GM19239 (cell line): Measurements from ENCODE around the gene EIF4A2.
"Not testable (repeated sequence)": the region's sequence is repeated elsewhere in the genome, so short reads cannot be mapped to it uniquely, and the experiment has no call there.

Source experiments
- DNase-seq: peaks from one replicate; pipeline ENCODE4 v3.0.0; 2011; ENCODE audit warnings: low spot score; ENCODE audit not compliant: insufficient read length
- FAIRE-seq: peaks from 2 replicates; lab custom pipeline; 2011; peaks lifted over from hg19 to GRCh38; lab: Jason Lieb, UNC

EIF4A2 gene

DNA sequence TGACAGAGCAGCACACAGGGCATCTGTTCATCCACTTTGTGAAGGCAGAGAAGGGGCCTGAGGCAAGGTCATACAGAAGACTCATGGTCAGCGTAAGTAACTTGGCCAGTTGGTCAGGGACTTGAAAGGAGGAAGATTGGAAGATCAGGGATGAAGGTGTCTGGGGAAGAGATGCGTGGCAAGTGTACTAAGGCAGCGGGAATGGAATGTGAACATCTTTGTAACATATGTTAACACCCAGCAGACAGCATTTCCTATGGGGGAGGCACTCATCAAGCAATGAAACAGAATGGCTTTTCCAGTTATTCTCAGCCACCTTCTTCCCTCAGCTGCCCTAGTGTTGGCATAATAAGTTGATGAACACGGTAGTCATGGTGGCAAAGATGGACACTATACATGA is 30.7 kb downstream of the EIF4A2 start:
- FAIRE-seq (no peak), DNase-seq (no peak)

DNA sequence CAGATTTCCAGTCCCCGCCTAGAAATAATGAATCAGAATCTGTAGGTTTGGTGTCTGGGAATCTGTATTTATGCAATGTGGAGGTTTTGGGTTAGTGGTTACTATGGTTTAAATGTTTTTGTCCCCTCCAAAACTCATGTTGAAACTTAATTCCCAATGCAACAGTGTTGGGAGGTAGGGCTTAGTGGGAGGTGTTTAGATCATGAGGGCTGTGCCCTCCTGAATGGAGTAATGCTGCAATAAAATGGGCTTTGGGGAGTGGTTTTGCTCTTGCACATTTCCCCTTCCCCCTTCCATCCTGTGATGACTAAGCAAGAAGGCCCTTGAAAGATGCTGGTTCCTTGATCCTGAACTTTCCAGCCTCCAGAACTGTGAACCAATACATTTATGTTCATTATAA is 32.1 kb downstream of the EIF4A2 start:
- DNase-seq (no peak), FAIRE-seq (no peak)

DNA sequence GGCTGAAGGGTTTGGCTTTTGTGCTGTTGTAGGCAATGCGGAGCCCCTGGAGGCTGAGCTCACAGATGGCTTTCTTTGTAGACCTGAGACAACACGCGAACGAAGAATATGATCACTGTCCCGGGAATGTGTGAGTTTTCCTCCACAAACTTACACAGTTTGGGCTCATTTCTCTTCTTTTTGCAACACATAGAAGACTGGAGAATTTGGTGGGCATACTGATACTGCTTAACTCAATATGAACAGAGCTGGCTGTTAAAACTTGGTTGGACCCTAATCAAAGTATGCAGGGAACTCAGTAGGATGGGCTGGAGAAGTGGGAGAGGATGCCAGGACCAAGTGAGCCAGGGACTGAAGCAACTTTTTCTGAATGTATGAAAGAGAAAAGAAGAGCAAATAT is 35.1 kb downstream of the EIF4A2 start:
- FAIRE-seq (no peak), DNase-seq (no peak)

DNA sequence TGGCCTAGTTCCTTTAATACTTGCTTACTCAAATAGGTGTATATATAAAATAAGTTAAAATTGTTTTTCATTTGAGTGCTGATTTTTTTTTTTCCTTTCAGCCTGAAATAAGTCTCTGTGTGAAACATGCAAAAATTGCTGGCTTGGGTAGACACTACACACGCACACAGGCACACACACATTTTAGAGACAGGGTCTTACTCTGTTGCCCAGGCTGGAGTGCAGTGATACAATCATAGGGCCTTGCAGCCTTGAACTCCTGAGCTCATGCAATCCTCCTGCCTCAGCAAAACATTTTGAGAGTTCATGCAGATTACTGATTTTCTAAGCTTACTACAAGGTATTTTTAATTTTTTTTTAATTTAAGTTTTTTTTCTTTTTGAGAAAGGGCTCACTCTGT is 35.6 kb downstream of the EIF4A2 start:
- FAIRE-seq = no peak
- no peak for DNase-seq

DNA sequence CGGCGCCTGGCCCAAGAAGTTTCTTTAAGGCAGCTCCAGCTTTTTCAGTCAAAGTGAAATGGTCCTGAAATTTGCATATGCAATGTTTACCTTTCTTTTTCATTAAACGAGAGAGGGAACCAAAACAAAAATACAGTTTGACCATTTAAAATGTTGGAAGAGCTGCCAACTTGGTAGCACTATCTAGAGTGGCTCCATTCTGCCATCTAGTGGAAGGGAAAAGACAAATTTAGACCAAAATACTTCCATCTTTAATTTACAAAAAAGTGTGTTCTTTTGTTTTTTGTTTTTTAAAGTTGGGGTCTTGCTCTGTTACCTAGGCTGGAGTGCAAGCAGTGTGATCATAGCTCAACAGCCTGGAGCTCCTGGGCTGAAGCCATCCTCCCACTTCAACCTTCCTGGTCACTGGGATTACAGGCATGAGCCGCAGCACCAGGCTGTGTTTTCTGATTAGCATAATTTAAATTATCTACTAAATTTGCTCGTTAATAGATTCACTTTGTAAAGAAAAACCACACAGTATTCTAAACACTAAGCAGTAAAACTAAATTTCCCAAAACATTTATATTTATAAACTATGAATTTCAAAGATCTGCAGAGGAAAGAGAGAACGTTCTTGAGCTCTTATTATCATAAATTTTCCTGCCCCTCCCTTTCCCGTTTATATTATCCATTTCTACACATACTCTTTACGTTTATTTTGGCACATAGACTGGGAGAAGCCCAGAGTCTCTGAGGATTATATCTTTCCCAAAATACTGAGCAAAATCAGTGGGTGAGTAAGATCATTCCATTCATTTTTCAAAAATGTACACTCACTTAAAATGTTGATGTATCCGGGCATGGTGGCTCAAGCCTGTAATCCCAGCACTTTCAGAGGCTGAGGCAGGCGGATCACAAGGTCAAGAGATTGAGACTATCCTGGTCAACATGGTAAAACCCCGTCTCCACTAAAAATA is 38.3 kb downstream of the EIF4A2 start:
- DNase-seq = no peak

DNA sequence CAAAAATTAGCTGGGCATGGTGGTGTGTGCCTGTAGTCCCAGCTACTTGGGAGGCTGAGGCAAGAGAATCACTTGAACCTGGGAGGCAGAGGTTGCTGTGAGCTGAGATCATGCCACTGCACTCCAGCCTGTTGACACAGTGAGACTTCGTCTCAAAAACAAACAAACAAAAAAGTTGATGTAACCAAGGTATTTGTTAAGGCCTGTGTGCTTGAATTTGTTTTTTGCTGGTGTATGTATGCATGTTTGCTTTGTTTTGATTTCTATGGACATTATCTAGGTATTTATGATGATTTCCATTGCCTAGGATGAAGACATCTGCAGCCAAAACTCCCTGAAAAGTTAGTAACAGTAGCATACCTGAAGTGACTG is 39.0 kb downstream of the EIF4A2 start:
- DNase-seq, FAIRE-seq: not testable (repeated sequence)

More for the DNA sequence above, 38.3 kb downstream of the EIF4A2 start:
- FAIRE-seq = peak; percentile 67

DNA sequence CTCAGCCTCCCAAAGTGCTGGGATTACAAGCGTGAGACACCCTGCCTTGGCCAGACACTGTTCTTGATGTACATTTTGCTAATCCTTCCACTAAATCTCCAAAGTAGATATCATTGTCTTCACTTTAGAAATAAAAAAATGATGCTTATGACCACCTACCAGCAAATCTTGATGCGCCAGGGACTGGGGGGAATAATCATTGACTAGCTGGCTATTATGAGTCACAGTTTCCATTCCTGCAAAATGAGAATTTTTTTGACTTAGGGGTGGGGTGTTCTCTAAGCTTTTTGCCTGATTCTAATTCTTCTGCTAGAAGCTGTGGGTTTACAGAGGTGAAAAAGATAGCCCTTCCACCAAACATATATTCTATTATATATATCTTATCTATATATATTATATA is 40.0 kb downstream of the EIF4A2 start:
- DNase-seq = no peak

DNA sequence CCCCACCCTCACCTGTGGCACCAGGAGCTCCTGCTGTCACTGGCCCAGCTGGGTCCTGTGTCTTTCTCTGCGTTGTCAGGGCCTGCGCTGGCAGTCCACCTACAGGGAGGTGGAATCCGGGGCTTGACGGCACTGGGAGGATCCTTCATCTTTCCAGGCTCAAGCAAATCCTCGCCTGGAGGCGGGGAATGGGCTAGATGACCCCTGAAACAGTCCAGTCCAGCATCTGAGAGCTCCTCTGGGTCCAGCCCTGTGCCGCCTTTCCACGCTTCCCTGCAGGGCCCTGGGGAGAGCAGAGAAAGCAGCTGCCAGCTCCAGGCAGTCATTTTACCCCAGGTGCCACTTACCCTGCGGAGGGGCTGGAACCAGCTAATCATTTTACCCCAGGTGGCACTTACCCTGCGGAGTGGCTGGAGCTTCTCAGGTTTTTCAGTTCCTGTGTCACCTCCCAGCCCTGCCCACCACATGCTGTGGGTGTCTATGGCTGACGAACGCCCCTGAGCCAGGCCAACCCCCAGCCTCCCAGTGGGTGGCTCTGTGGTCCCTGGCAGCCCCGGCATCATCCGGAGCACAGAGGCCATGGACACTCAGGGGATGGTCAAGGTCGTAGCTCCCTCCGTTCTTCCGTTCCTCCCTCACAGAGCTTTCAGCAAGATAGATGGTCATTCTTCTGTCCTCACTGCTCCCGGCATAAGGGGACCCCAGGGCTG is 41.2 kb downstream of the EIF4A2 start:
- FAIRE-seq = no peak
- DNase-seq = no peak

More for the DNA sequence above, 40.0 kb downstream of the EIF4A2 start:
- no peak for FAIRE-seq

DNA sequence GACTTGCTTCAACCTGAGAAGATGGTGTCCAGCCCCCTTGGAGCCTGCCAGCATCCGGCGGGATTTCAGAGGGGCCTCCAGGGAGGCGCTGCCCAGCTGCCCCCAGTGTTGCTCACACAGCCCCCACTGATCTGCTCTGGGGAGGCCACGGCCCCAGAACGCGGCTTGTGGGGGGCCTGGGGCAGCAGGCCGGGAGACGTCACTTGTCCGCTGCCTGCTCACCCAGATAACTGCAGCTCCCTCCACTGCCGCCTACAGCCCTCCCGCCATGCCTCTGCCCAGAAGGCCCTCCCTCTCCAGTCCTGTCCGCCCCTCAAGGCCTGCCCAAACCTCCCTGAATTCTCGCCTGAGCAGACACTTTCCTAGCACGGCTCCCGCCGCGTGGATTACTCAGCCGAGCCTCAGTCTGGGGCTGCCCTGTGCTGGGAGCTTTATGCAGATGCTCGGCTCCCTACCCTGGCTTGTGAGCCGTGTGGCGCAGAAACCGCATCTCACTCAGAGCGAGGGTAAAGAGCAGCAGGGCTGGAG is 42.0 kb downstream of the EIF4A2 start:
- DNase-seq (no peak), FAIRE-seq (no peak)

DNA sequence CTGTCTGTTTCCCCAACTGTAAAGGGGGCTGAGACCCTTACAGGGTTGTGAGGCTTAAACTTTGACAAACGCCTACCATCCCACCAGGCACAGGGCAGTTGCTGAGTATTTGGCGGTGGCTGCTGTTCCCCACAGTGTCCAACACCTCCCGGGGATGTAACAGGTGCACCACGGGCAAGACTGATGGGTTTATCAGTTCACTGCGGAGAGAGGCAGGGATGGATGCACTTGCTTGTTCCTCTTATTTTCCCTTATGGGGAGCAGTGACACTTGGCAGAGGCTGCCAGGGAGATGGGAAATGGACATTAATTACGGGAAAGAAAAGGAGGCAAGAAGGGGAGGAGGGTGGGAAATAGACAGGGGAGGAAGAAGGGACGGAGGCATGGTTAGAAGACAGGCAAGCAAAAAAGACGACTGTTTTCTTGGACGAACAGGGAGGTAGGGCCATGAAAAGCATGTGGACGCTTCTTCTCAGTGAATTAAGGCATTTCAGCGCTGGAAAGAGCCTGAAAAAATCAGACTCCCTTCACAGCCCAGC is 42.6 kb downstream of the EIF4A2 start:
- FAIRE-seq (no peak), DNase-seq (no peak)

DNA sequence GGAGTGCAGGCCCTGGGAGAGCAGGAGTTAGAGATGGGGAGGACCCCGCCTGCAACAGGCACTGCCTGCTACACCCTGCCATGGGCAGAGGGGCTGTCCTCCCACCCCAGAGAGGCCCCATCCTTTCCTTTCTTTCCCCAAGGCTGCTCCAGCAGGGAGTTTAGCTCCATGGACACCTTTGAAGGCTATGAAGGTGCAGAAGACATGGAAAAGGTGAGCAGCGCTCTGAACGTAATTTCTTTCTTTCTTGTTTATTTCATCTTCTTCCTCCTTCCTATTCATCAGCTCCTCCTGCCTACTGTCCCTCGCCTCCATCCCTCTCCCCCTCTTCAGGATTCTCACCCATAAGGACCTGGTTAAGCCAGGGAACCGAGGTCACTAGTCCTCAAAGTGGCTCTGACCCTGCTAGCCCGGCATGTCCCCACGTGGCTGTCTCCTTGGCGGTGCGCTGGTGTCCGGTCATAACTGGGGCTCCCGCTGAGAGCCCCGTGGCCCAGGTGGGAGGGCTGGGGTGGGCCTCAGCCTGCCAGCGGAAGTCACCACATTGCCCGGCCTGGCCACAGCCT is 43.1 kb downstream of the EIF4A2 start:
- DNase-seq (no peak), FAIRE-seq (peak; percentile 58)

DNA sequence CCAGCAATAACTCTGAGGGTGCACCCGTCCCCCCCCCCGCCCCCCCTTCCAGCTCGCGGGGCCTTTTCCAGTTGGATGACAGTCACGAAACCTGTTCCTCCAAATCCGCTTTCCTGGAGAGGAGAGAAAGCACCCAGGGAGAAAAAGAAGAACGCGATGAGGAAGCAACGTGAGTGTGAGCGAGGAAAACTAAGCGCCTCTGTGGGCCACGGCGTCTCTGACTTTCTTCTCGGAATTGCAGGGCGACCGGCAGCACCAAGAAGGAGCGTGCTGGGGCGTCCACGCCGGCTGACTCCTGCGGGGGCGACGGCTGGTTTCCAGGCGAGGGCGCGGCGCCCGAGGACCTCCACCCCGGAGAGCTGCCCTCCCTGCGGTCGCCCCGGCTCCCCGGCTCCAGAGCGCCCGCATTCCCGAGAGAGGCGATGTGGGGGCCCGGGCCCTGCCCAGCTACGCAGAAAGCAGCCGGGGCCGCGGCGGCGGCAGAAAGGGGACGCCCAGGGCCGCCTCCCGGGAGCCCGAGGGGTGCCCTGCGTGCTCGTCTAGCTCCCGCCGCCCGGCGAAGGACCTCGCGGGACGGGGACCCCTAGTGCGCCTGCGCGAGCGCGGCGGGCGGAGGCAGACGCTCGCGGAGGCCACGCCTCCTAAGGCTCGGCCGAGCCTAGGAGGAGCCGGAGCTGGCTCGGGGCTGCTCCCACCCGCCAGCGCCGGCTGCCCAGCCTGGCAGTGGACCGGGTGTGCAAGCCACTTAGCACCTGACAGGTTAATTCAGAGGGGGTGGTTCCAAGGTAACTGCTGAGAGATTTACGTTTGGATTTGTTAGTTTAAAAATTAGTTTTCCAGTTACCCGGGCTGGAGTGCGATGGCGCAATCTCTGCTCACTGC is 43.8 kb downstream of the EIF4A2 start:
- peak; percentile 73 for FAIRE-seq
- DNase-seq = peak; percentile 97

DNA sequence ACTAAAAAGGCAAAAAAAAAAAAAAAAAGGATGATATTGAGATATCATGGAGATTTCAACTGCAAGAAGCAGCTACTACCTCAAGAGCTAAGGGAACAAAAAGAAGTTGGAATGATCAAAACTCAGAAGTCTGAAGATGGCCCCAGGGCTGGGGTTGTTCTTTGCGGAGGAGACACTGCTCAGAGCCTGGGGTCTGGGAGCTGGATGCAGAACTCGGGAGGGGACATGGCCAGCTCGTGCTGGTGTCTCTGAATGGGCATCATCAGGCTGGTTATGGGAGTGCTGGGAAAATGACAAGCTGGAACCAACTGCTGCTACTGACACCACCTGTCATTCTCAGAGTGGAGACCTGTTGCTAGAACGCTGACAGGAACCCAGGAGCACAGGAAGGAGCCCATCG is 45.0 kb downstream of the EIF4A2 start:
- DNase-seq = no peak
- no peak for FAIRE-seq

DNA sequence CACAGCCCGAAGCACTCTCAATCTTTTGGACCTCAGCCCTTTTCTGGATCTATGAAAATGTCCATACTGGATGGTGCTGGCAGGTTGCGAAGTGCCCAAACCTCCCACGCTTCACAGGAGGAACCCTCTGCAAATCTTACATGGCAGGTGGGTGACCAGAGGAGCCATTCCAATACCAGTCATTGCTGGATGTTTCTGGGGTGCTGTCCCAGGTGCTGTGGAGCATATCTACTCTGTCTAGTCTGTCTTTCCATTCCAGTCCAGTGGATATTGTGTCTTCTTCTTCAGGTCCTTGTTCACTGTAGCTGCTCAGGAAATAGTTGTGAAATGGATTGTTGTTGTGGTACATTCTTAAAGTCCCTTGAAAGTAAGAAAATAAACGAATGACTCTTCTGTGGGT is 48.4 kb downstream of the EIF4A2 start:
- no peak for FAIRE-seq
- no peak for DNase-seq

DNA sequence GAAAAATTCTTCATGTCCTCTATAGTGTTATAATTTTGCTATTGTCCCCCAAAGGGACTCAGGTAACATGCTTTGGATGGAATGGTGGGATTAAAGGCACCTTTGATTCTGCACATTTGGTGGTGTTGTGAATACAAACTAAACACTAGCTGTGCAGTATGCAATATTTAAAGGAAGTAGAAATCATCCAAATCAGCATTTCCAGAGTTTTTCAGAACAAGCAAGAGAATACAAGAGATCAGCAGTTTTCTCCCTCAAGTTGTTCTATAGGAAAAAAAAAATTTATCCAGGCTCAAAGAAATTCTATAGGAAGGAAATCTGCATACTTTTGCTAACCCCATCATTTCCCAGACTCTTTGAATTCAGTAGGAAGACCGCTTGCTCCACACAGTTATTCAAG is 48.9 kb downstream of the EIF4A2 start:
- DNase-seq = no peak
- no peak for FAIRE-seq
